Stimulated activated CD8-positive, alpha-beta memory T cell treated with anti-CD3 and anti-CD28 coated beads, Interleukin-4, amount 100 ng/mL, for 4 hours (primary cell): Measurements from ENCODE around the gene H2AZ2.
"Not testable (repeated sequence)": the region's sequence is repeated elsewhere in the genome, so short reads cannot be mapped to it uniquely, and the experiment has no call there.

Experiments used
- DNase-seq, 2 donors: peaks; one replicate each; pipeline ENCODE4 v3.0.0-alpha.2; 2020; ENCODE audit warnings: low read depth in 2 of 2, low spot score in 1 of 2

Gene H2AZ2

GRCh38 chr7:44871918-44872317 lies 24.0 kb upstream of the H2AZ2 start:
- not testable (repeated sequence) for DNase-seq

DNA sequence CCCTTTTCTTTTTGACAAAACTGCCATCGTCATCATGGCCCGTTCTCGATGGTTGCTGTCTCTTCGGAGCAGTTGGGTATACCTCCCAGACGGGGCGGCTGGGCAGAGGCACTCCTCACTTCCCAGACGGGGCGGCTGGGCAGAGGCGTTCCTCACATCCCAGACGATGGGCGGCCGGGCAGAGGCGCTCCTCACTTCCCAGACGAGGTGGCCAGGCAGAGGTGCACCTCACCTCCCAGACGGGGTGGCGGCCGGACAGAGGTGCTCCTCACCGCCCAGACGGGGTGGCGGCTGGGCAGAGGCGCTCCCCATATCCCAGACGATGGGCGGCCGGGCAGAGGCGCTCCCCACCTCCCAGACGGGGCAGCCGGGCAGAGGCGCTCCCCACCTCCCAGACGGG lies 22.9 kb upstream of the H2AZ2 start:
- DNase-seq: not testable (repeated sequence)

GRCh38 chr7:44870336-44870735 lies 22.4 kb upstream of the H2AZ2 start:
- DNase-seq: not testable (repeated sequence)

DNA sequence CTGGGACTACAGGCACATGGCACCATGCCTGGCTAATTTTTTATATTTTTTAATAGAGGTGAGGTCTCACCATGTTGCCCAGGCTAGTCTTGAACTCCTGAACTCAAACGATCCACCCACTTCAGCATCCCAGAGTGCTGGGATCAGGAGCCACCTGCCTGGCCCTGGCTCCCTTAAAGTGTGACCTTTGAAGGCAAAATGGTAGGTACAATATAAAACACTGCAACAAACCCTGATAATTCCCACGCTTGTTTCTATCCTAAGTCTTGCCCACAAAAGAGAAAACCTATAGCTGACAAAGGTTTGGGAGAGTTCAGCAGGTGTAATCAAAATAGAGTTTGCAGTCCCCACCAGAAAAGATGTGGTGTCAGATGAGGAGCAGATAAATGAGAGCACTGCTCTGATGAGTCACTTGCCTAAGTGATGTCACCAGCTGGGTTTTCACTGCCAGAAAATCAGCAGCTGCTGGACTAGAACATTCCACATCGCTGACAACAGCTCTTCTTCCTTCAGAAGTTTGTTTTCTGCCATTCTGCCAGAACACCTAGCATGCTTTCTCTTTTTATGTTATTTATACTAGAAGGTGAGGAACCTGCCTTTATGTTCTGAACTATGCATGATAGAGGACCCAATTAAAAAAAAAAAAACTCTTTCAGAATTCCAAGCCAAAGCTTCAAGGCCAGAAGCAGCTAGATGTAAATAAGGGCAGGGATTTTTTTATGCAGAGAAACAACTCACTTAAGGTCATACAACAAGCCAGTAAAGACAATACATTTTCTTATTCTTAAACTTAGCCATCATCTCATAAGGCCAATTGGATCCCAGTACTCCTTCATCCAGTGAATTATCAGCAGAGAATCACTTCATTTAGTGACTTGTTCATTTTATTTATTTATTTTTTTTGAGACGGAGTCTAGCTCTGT lies 19.4 kb upstream of the H2AZ2 start:
- no peak for DNase-seq

- not testable (repeated sequence) for DNase-seq
These were observed 14.1 kb upstream of the H2AZ2 start for GRCh38 chr7:44861949-44862348.

DNA sequence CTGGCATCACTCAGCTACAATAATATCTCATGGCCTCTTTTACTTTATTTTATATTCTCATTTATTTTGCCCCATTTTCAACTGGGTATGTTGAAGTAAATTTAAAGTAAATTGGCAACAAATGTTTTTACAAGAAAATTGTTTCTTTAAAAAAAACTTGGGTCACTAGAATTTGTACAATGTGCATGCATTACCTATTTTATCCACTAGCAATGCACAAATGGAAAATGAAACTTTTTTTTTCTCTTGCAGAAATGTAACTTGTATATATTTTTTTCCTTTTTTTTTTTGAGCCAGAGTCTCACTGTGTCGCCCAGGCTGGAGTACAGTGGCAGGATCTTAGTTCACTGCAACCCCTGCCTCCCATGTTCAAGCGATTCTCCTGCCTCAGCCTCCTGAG lies 10.3 kb upstream of the H2AZ2 start:
- no peak for DNase-seq

- DNase-seq: no peak
These were observed 6.9 kb upstream of the H2AZ2 start for GRCh38 chr7:44854644-44855364.

DNA sequence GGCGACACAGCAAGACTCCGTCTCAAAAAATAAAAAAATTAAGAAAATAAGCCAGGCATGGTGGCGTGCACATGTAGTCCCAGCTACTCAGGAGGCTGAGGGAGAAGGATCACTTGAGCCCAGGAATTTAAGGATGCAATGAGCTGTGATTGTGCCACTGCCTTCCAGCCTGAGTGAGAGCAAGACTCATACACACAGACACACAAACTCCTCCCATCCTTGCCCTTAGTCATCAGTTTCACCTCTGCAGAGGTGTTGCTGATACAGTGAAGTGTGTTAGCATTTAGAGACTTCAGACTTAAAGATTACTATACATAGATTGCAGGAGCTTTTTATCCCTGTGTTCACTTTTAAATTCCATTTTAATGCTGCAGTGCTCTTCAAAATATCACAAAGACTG lies 5.5 kb upstream of the H2AZ2 start:
- DNase-seq: no peak

DNA sequence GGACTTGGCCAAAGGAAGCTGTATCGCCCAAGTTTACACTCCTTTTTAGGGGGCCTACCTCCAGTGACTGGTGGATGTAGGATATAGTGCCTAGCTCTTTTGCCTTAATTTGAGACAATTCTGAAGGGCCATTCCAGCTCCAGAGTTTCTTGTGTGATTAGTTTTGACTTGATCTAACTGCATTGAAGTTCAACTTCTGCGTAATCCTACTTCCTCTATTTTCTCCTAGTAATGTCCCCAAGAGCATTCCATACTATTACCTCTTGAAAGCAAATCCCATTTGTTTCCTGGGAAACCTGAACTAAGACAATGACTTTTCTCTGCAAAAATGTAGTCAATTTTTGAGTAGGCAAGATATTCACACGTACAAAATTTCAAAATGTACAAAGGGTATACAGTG lies 4.7 kb upstream of the H2AZ2 start:
- no peak for DNase-seq

DNA sequence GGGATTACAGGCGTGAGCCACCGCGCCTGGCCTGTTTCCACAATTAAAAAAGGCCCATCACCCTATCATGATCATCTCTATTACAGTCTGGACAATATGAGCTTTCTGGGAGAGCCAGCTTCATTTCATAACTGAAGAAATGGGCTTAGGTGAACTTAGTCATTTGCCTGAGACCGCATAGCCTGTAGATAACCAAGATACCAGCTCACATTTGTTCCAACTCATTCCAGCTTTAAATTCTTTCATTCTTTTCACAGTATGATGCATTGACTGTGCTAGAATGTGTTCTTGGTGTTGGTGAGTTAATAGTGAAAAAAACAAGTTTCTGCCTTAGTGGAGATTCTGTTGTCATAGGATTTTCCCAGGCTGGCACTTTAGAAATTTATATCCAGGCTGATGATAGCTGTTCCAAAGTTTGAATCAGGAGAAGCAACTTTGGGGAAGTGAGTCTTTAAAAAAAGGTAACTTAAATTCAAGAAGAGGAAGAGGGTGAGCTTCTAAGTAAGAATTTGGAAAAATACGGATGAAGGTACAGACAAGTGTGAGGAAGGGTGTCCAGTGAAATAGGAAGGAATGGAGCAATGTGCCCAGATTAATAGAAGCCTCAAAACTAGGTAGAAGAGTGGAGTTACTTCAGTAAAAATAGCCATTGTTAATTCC lies 2.1 kb upstream of the H2AZ2 start:
- DNase-seq: no peak

- DNase-seq: no peak
These were observed 1.5 kb upstream of the H2AZ2 start for GRCh38 chr7:44849259-44849884.

DNA sequence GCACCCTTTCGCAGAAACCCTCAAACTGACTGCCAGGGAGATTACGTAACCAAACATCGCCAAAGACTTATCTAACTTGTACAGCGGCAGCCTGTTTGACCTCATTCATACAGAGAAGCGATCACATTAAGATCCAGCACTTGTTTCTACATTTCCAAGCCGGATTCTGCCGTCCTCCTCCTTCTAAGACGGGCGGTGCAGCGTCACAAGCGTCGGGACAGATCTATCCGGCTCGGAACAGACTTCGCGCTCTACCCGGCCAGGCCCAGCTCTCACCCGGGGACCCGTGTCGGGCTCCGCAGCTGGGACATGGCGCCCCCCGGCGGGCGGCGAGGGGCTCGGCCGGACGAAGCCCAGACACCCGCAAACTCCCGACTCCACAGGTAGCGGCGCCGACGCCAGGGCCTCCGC lies 373 bp downstream of the H2AZ2 start:
- DNase-seq: peak; percentile 60 to 67

DNA sequence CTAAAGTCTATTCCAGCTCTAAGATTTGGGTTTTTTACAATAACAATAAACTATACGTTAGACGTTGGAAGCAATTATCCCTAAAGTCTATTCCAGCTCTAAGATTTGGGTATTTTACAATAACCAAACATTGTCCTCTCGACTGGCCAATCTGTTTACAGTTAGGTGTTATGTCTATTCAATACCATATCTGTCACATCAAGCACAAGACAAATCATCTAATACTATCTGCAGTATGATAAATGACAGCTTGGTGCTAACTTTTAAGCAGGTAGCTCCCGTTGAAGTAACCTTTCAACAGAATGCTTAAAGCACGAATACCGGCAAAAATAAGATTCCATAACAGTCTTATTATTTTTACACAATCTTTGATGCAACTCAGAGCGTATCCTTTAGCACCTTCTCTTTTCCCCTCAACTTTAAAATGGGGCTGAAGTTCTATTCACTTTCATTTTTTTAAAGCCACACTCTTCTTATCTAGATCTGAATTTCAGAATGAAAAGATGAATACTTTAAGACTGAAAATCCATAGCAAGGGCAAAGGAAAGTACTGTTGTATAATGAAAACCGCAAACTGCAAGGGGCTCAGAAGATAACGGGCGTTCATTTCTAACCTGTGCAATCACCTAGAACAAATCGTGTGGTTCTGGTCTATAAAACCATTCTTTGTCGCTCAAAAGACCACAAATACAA lies 925 bp downstream of the H2AZ2 start:
- no peak for DNase-seq

DNA sequence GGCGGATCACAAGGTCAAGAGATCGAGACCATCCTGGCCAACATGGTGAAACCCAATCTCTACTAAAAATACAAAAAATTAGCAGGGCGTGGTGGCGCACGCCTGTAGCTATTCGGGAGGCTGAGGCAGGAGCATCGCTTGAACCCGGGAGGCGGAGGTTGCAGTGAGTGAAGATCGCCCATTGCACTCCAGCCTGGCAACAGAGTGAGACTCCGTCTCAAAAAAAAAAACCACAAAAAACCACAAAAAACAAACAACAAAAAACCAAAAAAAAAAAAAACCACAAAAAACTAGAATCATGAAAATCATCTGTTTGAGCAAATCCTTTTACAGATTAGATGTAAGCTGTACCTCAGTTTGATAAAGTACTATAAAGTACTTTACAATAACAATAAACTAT lies 1.5 kb downstream of the H2AZ2 start:
- not testable (repeated sequence) for DNase-seq

- no peak for DNase-seq
These were observed 2.4 kb downstream of the H2AZ2 start for GRCh38 chr7:44845451-44845850.

- DNase-seq: not testable (repeated sequence)
These were observed 4.4 kb downstream of the H2AZ2 start for GRCh38 chr7:44843440-44843839.

DNA sequence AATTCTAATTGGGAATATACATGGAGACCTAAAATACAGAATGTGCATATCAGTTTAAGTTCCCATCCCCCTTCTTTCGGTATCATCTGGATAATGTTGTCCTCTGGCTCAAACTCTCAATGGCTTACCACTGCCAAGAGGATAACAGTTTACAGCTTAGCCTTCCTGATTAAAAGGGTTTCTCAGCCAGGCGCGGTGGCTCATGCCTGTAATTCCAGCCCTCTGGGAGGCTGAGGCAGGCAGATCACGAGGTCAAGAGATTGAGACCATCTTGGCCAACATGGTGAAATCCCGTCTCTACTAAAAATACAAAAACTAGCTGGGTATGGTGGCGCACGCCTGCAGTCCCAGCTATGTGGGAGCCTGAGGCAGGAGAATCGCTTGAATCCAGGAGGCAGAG lies 5.2 kb downstream of the H2AZ2 start:
- DNase-seq: not testable (repeated sequence)

DNA sequence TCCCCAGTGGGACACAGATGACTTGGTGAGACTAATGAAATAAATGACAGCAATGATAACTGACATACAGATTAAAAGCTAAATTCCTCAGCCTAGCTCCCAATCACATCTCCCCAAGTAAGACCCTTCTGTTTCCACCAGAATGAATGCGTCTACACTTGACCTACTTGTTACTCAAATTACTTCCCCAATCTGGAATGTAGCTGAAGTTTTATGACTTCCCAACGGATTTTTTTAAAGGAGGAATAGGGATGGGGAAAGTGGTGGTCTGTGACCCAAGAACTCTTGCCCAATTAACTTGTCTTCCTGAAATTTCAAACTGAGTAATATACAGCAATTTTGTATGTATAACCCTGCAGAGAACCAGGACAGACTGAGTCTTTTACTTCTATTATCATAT lies 9.1 kb downstream of the H2AZ2 start:
- no peak for DNase-seq

DNA sequence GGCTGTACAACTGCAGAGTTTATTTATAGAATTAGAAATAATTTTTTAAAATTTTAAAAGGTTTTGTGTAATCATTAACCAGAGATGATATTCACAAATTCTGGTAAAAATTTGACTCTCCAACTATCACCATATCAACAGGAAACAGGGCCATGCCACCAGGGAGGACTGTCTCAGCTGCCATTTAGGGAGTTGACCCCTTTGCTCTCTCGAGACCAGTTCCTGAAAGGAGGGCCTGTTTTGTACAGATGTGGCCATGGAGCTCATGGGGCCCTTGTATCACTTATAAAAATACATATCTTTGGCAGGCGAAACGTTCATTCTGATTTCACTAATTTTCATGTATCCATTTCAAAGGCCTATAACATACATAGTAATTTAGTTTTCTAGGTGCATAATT lies 20.3 kb downstream of the H2AZ2 start:
- DNase-seq: no peak

- DNase-seq: no peak
These were observed 22.9 kb downstream of the H2AZ2 start for GRCh38 chr7:44824894-44825526.
